Adrenal gland (tissue), 5 donors: Measurements from ENCODE around the gene DMRT3.

Experiments
- CTCF ChIP-seq, 6 experiments: fragments of 450-650 bp in 4 of 6; fragments of 200-600 bp in 2 of 6; sonication (generic) in 1 of 6; IDR thresholded peaks; 1 replicate in 5 of 6; 2 replicates in 1 of 6; pipeline versions ENCODE4 v1.5.1 to v1.8.0; 2016 to 2021; ENCODE audit warnings: antibody characterized with exemption in 6 of 6, mild to moderate bottlenecking in 2 of 6, moderate library complexity in 1 of 6
- POLR2A ChIP-seq, 2 donors: fragments of 450-650 bp; IDR thresholded peaks; one replicate each; pipeline ENCODE4 v1.6.1; 2017; ENCODE audit warnings: antibody characterized with exemption in 2 of 2, mild to moderate bottlenecking in 2 of 2, moderate library complexity in 1 of 2
- donor health status: DM: no; HTN: no; CAD: no.

DNA sequence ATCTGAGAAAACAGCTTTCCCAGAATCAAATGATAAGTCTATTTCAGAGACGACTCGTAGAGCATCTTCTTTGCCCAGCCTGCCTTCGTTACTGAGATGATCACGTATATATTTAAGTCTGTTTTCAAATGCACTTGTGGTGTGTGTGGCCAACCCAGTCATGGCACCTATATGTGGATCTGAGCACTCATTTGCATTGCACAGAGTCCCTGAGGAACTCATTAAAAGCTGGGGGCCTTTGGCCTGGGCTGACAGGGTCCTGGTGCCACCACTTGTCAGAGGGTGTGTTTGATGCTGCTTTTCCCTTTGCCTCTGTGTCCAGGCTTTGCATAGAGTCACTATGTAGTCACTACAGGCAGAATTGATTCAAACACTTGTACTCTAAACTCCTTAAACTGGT, 17.4 kb upstream of the DMRT3 start:
- TF ChIP-seq CTCF (IDR thresholded peaks at IDR 0.05) (no peak), POLR2A (IDR thresholded peaks at IDR 0.05) (no peak)
